Measurements from ENCODE around the gene CXorf38. TPM values are rescaled to one million over a fixed set of nuclear protein-coding genes. Genes with fewer than 3 reads are reported as not detected.

CXorf38 gene
- total RNA-seq, 2 experiments from 2014 or later = 26.6 to 26.7 TPM

- Mint-ChIP-seq H3K4me1 (peaks cover 3% of the 10 kb centered on the region), H3K4me3 (no peak overlapping the region), H3K27ac (no peak overlapping the region), H3K36me3 (peaks cover 8% of the 10 kb centered on the region), H3K27me3 (no peaks in the 10 kb centered on the region), H3K9me3 (no peaks in the 10 kb centered on the region)
- ATAC-seq (ENCODE audit: low read depth) (no peak), DNase-seq (no peak)
- POLR2A ChIA-PET = no interaction called here
Measured at GRCh38 chrX:40652664-40653063, 5.3 kb upstream of the CXorf38 start.

DNA sequence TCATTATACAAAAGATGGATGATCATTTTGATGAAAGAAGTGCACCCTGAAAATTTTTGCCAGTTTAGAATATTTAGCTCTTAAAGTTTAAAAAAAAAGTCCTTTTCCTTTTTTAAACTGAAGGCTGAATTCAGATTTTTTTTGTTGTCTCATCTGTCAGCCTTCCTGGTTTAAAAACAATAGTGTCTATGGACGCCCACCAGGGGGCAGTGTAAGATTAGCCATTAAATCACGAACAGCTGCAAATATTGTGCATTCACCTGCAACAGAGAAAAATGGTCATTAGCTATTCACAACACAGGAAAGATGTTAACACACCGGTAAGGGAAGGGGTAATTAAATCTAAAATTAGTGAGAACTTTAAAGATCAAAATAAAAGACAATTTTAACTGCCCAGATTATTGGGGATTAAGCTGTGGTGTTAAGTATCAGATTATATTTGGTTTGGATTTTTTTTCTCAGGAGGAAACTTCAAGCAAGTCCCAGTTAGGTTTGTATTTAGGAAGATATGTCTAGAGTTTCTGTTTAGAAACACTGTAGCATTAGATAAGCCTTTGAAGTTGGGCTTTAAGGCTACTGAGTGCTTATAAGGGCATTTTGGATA is 4.4 kb upstream of the CXorf38 start:
- Mint-ChIP-seq H3K27me3 (no peaks in the 10 kb centered on the region), H3K36me3 (peaks cover 8% of the 10 kb centered on the region), H3K9me3 (no peaks in the 10 kb centered on the region), H3K4me1 (peaks cover 4% of the 10 kb centered on the region), H3K27ac (peak overlapping the region; percentile 51), H3K4me3 (no peak overlapping the region)
- POLR2A ChIA-PET = interaction anchor here (0.9 kb wide), 2 partner anchors 83 to 143 kb away, joined by 3 to 5 read pairs; partner anchors contain the start of gene MED14
- DNase-seq (peak; percentile 31), ATAC-seq (ENCODE audit: low read depth) (no peak)

DNA sequence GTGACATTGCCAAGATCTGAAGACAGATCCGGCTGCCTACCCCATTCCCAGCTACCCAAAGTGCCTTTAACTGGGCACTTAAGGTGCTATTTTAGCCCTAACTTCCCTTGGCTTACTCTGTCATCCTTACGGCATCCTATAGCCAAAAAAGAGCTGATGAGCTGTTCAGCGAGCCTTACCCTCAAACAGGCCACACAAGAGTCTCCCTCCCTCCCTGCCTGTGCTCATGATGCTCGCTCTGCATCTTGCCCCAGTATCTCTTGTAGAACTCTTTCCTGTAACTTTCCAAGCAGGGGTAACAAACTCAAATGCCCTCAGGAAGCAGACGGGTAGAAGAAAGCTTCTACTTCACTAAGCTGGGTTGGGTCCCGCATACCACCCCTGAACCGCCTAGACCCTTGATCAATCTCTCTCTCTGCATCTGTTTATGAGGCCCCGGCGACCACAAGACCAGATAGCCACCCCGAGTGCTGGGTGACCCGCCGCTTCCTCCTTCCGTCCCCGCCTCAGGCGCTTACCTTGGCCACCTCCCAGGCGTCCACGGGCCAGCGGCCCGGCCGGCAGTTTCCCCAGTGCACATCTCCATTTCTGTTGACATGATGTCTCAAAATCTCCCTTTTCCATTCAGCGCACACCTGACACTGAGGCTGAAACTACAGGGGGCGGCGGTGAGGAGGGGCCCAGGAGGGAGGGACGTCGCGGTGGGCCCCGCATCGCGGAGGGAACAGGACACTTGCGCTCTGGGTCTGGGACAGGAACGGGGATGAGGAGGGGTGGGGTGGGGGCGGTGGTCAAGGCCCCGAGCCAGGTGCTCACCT is 663 bp downstream of the CXorf38 start:
- Mint-ChIP-seq H3K9me3 (no peaks in the 10 kb centered on the region), H3K27me3 (no peaks in the 10 kb centered on the region), H3K27ac (peak overlapping the region; percentile 92), H3K4me3 (peak overlapping the region; percentile 87), H3K36me3 (peaks cover 23% of the 10 kb centered on the region), H3K4me1 (peaks cover 19% of the 10 kb centered on the region)
- ATAC-seq (ENCODE audit: low read depth) (peak; percentile 16), DNase-seq (peak; percentile 53)
- POLR2A ChIA-PET = interaction anchor here (1.3 to 2.3 kb wide), 3 partner anchors 66 to 439 kb away, joined by 3 to 9 read pairs (median 8); partner anchors contain the start of genes ATP6AP2 and USP9X

GRCh38 chrX:40644821-40645358 is 2.5 kb downstream of the CXorf38 start:
- no peaks in the 10 kb centered on the region for H3K27me3 Mint-ChIP-seq
- no peaks in the 10 kb centered on the region for H3K9me3 Mint-ChIP-seq
- ATAC-seq (ENCODE audit: low read depth) = peak; percentile 57
- peaks cover 19% of the 10 kb centered on the region for H3K4me1 Mint-ChIP-seq
- POLR2A ChIA-PET = interaction anchor here (0.5 to 1.4 kb wide), 2 partner anchors 64 to 71 kb away, joined by 4 read pairs; partner anchors contain the start of gene ATP6AP2
- peak overlapping the region; percentile 91 for H3K4me3 Mint-ChIP-seq
- H3K27ac Mint-ChIP-seq = peak overlapping the region; percentile 96
- peaks cover 20% of the 10 kb centered on the region for H3K36me3 Mint-ChIP-seq
- DNase-seq = peak; percentile 51

GRCh38 chrX:40644176-40644575 is 3.2 kb downstream of the CXorf38 start:
- POLR2A ChIA-PET = interaction anchor here (1.4 kb wide), 1 partner anchor 63 kb away, joined by 4 read pairs; the partner anchor contains the start of gene ATP6AP2
- H3K27ac Mint-ChIP-seq = peak overlapping the region; percentile 90
- no peaks in the 10 kb centered on the region for H3K9me3 Mint-ChIP-seq
- DNase-seq (no peak), ATAC-seq (ENCODE audit: low read depth) (no peak)
- peaks cover 19% of the 10 kb centered on the region for H3K4me1 Mint-ChIP-seq
- no peaks in the 10 kb centered on the region for H3K27me3 Mint-ChIP-seq
- peak overlapping the region; percentile 91 for H3K4me3 Mint-ChIP-seq
- H3K36me3 Mint-ChIP-seq = peaks cover 20% of the 10 kb centered on the region

GRCh38 chrX:40637687-40638086 is 9.7 kb downstream of the CXorf38 start:
- Mint-ChIP-seq H3K9me3 (no peaks in the 10 kb centered on the region), H3K36me3 (peaks cover 30% of the 10 kb centered on the region), H3K27ac (no peak overlapping the region), H3K4me3 (no peak overlapping the region), H3K4me1 (peaks cover 17% of the 10 kb centered on the region), H3K27me3 (no peaks in the 10 kb centered on the region)
- ATAC-seq (ENCODE audit: low read depth) (no peak), DNase-seq (no peak)
- POLR2A ChIA-PET = no interaction called here

DNA sequence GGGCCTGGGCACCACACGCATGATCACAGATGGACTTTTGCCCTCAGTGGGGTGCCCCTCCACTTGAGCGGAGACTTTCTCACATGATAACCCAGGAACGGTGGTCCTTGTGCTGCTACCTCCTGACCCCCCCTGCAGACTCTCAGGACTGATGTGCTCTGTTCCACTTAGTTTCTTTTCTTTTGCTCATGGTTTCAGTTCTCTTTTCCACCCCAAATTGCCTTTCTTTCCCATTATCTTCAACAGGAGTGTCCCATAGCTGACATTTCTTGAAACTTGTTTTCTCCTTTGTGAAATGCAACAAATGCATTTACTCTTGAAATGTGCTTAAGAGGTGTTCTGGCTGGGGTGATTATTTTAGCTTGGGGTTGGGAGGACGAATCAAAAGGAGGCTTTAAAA is 15.2 kb downstream of the CXorf38 start:
- H3K36me3 Mint-ChIP-seq = peaks cover 29% of the 10 kb centered on the region

GRCh38 chrX:40628506-40628905 is 18.9 kb downstream of the CXorf38 start:
- DNase-seq (no peak), ATAC-seq (ENCODE audit: low read depth) (no peak)
- peaks cover 2% of the 10 kb centered on the region for H3K4me1 Mint-ChIP-seq
- POLR2A ChIA-PET = no interaction called here
- H3K36me3 Mint-ChIP-seq = peaks cover 13% of the 10 kb centered on the region
- no peaks in the 10 kb centered on the region for H3K9me3 Mint-ChIP-seq
- no peak overlapping the region for H3K4me3 Mint-ChIP-seq
- H3K27ac Mint-ChIP-seq = no peak overlapping the region
- no peaks in the 10 kb centered on the region for H3K27me3 Mint-ChIP-seq

More for the DNA sequence above, 15.2 kb downstream of the CXorf38 start:
- DNase-seq = no peak
- POLR2A ChIA-PET = no interaction called here
- no peaks in the 10 kb centered on the region for H3K27me3 Mint-ChIP-seq
- H3K4me3 Mint-ChIP-seq = no peak overlapping the region
- no peaks in the 10 kb centered on the region for H3K9me3 Mint-ChIP-seq
- no peak overlapping the region for H3K27ac Mint-ChIP-seq
- no peak for ATAC-seq (ENCODE audit: low read depth)
- peaks cover 9% of the 10 kb centered on the region for H3K4me1 Mint-ChIP-seq

DNA sequence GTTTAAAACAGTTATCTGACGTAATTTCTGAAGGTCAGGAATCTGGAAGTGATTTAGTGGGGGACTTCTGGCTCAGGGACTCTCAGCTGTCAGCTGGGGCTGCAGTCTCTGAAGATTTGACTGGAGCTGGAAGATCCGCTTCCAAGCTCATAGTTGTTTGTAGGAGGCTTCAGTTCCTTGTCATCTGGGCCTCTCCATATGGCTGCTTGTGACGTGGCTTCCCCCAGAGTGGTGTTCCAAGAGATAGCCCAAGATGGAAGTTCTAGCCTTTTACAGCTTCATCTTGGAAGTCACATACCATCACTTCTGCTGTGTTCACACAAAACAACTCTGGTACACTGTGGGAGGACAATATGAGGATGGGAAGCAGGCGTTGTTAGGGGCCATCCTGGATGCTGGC is 22.1 kb downstream of the CXorf38 start:
- H3K4me3 Mint-ChIP-seq = no peak overlapping the region
- no peak for ATAC-seq (ENCODE audit: low read depth)
- POLR2A ChIA-PET = no interaction called here
- peaks cover 7% of the 10 kb centered on the region for H3K36me3 Mint-ChIP-seq
- H3K27me3 Mint-ChIP-seq = no peaks in the 10 kb centered on the region
- DNase-seq = no peak
- no peaks in the 10 kb centered on the region for H3K9me3 Mint-ChIP-seq
- H3K4me1 Mint-ChIP-seq = no peaks in the 10 kb centered on the region
- no peak overlapping the region for H3K27ac Mint-ChIP-seq

GRCh38 chrX:40623665-40624064 is 23.7 kb downstream of the CXorf38 start:
- Mint-ChIP-seq H3K27me3 (no peaks in the 10 kb centered on the region), H3K4me3 (no peak overlapping the region), H3K4me1 (no peaks in the 10 kb centered on the region), H3K36me3 (peaks cover 7% of the 10 kb centered on the region), H3K9me3 (no peaks in the 10 kb centered on the region), H3K27ac (no peak overlapping the region)
- DNase-seq (no peak), ATAC-seq (ENCODE audit: low read depth) (no peak)
- POLR2A ChIA-PET = interaction anchor here (1.0 kb wide), 1 partner anchor 12 kb away, joined by 3 read pairs; no protein-coding TSS in a partner anchor

DNA sequence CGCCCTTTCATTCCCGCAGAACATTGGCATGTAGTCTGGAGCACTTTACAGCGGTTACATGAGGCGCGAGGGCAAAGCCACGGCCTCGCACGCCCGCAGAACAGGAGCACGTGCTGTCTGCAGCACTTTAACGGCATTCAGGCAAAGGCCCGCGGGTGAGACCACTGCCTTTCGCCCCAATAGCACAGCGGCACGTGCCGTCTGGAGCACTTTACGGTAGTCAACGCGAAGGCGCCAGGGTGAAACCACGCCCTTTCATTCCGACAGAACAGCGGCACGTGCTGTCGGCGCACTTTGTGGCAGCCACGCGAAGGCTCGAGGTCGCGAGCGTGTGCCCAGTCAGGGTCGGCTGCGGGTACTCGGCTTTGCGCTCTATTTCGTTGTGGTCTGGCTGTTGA is 24.2 kb downstream of the CXorf38 start, which contains the start of gene MPC1L:
Gene MPC1L, plus strand, starts transcription at position 290 of the 398 bp plus-strand sequence. CDS start 138 bp downstream, outside the sequence.
- H3K27ac Mint-ChIP-seq = no peak within 1 kb of the TSS
- POLR2A ChIA-PET = no interaction called here
- H3K36me3 Mint-ChIP-seq = peaks cover 4% of the 10 kb centered on the region
- H3K27me3 Mint-ChIP-seq = no peaks in the 10 kb centered on the region
- ATAC-seq (ENCODE audit: low read depth) (no peak), DNase-seq (no peak)
- no peak within 1 kb of the TSS for H3K4me3 Mint-ChIP-seq
- no peaks in the 10 kb centered on the region for H3K4me1 Mint-ChIP-seq
- no peaks in the 10 kb centered on the region for H3K9me3 Mint-ChIP-seq

GRCh38 chrX:40622479-40623138 is 24.8 kb downstream of the CXorf38 start:
- H3K27me3 Mint-ChIP-seq = no peaks in the 10 kb centered on the region
- POLR2A ChIA-PET = no interaction called here
- H3K27ac Mint-ChIP-seq = no peak overlapping the region
- no peak for ATAC-seq (ENCODE audit: low read depth)
- DNase-seq = no peak
- H3K9me3 Mint-ChIP-seq = no peaks in the 10 kb centered on the region
- no peaks in the 10 kb centered on the region for H3K36me3 Mint-ChIP-seq
- H3K4me3 Mint-ChIP-seq = no peak overlapping the region
- H3K4me1 Mint-ChIP-seq = no peaks in the 10 kb centered on the region

DNA sequence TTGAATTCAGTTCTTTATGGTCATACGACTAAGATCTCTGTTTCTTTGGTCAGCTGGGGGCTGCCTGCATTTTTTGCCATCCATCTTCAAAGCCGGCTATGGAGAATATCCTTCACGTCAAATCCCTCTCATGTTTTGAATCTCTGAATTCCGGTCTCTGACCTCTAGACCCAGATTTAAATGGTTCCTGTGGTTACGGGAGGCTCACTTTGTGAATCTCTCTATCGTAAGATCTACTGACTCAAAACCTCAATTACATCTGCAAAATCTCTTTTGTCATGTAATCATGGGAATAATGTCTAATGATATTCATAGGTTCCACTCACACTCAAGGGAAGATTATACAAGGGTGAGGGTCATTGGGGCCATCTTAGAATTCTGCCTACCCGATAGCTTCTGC is 29.8 kb downstream of the CXorf38 start:
- Mint-ChIP-seq H3K27me3 (no peaks in the 10 kb centered on the region), H3K4me1 (no peaks in the 10 kb centered on the region), H3K27ac (no peak overlapping the region), H3K36me3 (no peaks in the 10 kb centered on the region), H3K9me3 (no peaks in the 10 kb centered on the region), H3K4me3 (no peak overlapping the region)
- POLR2A ChIA-PET = no interaction called here
- ATAC-seq (ENCODE audit: low read depth) (no peak), DNase-seq (no peak)
